HL-60/S4 treated with phorbol 12-myristate 13-acetate at 8.2 ng/mL for 4 days and 3 days (cell line): ENCODE data around the gene STARD3.

Source experiments
- in situ Hi-C: fragments of 300-500 bp; cut with MboI; formaldehyde crosslinking; loops from 2 replicates; pipeline ENCODE4 v1.15.0; 2022; ENCODE audit warnings: low sequenced_read_pairs

Gene STARD3

DNA sequence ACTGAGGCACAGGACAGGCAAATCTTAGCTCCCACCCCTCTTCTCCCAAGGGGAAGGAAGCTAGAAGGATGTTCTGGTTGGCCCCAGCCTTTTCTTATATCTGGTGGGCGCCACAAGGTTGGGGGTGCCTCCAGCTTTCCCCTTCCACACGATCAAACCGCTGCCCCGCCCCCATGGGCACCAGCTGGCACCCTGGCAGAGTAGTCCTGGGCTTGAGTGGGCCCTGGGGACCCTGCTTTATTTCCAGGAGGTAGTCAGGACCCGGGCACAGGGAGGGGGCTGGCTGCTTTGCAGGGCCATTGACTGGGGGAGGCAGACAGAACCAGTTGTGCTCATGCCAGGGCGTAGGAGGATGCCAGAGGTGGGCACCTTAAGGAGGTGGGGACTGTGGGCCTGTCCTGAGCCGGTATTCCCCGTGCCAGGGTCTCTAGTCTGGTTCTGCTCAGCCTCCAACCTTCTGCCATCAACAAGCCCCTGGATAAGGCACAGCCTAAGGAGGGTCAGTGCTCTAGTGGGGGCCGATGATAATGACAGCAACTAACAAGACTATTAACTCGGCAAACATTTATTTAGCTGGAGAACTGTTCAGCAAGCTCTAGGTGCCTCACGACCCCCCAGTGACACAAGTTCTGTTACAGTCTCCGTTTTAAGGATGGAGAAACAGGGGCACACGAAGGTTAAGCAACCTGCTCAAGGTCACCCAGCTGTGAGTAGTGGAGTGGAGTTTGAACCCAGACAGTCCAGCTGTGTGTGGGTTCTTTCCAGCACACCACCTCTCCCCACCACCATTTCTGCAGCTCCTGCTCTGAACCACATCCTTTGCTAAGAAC lies 17.8 kb upstream of the STARD3 start:
- in situ Hi-C loops, result no loop called here

DNA sequence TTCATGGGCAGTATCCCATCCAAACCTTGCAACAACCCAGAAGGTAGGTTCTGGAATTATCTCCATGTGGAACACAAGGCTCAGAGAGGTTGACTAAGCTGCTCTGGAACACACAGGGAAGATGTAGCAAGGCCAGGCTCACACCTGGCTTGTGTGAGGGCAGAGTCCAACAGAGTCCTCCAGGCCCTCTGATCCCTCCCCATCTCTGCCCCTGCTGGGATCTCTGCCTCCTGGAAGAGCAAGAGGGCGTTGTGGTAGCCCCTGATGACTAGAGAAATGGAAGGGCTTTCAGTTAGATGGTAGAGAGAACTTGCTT lies 17.2 kb upstream of the STARD3 start:
- in situ Hi-C loops, result no loop called here

DNA sequence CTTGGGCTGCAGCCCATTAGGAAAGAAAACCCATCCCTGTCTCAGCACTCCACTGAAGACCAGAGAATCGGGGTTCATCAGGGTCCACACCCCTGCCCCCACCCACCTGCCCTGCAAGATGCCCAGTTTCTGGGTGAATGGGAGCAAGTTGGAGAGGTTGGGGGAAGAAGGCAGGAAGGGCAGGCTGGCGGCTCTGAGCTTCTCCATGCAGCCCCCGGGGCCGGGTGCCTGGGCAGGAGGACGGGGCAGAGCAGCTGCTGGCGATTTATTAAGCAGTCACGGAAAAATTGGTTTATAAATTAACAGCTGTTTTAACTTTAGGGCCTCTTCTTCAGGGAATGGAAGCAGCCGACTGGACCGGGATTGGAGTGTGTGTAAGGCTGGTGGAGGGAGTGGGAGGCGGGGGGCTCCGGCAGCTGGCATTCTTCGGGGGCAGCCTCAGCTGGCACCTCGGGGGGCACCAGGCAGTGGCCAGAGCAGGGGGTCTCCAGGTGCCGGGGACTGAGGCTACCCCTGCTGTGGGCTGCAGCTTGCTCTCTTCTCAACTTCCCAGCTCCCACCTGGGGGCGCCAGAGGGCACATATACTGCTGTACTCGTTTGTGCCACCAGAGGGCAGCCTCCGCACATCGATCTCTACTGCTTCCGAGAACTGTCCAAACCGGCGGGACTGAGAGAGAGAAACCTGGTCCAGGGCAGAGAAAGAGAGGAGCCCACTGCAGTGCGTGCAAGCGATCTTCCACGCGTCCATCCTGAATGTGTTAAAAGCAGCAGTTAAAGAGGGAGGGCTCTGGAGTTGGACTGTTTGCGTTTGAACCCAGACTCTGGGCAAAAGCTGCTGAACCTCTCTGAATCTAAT lies 15.2 kb upstream of the STARD3 start:
- in situ Hi-C loops, result no loop called here

DNA sequence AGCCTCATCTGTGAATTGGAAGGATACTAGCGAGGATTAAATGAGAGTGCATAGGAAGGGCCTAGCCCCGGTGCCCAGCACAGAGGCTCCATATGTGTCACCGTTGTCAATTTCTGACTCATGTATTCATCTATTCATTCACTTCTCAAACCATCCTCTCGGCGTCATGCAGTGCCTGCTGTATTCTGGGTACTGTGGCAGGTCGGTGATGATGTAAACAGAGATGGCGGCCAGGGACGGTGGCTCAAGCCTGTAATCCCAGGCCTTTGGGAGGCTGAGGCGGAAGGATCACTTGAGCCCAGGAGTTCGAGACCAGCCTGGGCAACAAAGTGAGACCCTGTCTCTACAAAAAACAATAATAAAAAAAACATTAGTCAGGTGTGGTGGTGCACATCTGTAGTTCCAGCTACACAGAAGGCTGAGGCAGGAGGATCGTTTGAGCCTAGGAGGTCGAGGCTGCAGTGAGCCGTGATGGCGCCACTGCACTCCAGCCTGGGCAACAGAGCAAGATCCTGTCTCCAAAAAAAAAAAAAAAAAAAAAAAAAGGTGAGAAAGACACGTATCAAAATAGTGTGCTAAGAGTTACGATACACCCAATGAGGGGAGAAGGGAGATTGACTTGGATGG lies 14.5 kb upstream of the STARD3 start:
- in situ Hi-C loops, result no loop called here

DNA sequence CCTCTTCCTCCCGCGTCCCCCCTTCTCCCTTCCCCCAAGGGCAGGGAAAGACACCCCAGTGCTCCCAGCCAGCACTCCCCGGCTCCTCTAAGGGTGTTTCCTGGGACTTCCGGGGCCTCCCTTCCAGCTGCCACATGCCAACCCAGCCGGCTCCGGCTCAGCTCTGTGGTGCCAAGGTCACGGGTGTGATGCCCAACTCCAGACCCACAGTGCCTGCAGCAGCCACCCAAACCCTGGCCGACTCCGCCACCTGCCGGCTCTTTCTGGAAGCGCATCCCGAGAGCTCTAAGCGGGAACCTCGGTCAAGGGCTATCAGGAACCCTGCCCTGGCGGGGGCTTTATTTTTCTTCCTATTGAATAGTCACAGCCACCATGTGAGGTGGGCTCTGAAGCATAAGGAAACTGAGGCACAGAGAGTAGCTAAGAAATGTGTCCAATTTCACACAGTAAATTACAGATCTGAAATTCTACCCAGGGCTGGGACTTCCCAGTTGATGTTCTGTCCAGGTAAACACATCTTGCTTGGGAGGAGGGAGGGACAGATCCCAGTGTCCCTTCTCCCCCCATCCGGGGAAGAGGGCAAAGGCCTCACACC lies 13.5 kb upstream of the STARD3 start:
- in situ Hi-C loops, result no loop called here

DNA sequence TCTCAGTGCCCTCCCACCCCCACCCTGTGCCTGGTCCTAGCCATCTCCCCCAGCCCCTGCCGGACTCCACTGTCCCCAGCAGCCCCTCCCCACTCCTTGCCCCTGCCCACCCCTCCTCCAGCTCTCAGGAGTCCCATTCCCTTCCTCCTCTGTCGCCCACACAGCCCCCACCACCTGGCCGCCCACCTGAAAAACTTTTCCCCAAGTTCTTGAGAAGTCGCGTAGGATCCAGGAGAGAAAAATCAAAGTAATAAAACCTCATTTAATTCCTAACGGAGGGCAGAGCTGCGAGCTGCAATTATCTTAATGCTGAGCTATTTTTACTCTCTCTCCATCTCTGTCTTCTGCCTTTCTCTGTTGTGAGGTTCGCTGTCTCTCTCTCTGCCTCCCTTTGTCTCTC lies 12.6 kb upstream of the STARD3 start:
- in situ Hi-C loops, result no loop called here

DNA sequence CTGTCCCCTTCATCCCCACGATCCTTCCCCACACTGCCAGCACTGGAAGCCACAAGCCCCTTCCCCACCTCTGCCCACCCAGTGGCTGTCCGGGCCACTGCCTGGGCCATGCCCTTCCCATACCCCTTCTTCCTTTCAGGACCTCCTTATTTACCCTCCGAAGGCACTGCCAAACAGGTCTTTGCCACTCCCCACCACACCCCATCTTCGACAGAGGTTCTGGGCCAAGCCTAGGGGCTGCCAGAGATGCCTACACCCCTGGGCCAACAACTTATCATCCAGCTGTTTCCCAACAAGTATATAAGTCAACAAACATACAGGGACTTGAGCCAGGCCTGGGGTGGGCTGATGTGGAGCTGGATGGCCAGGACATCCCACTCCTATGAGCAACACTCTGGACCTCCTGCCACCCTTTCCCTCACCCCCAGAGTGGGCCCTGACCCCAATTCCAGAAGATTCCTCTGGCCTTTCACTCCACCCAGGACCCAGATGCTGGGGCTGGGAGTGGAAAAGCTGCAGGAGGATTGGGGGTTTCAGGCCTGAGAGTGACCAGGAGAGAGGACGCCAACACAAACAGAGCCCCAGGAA lies 11.7 kb upstream of the STARD3 start:
- in situ Hi-C loops, result no loop called here

DNA sequence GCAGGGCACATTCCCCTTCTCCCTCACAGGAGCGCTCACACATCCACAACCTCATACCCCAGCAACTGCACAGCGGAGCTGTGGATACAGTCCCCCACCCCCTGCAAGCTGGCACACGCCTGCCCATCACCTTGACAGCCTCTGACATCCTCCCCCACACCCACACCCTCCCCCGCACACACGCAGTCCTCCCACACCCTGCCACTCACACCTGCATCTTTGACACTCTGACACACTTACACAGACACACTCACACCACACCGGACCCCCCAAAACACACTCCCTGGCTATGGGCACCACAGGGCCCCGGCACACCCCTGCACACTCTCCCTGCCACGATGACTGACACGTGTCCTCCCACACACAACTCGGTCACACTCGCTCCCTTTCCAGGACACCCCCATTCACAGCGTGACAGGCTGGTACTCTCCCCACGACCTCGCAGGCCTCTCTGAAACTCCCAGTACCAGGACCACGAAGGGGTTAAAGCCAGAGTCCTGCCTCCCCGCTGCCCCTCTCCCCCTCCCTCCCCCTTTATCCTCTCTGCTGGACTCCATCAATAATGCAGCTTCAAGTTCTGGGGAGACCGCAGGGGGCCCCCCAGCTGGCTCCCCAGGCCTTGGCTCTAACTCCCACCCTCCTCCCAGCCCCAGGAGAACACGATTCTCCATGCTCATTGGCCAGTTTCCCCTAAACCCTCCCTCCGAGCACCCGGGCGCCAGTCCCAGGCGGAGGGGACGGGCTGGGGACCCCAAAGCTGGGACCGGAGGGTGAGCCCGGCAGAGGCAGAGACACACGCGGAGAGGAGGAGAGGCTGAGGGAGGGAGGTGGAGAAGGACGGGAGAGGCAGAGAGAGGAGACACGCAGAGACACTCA lies 10.5 kb upstream of the STARD3 start, which contains the start of gene PPP1R1B:
TSS of gene PPP1R1B (plus strand) at position 782 of the 876 bp plus-strand sequence. CDS start 441 bp downstream, outside the sequence.
- in situ Hi-C loops, result no loop called here

DNA sequence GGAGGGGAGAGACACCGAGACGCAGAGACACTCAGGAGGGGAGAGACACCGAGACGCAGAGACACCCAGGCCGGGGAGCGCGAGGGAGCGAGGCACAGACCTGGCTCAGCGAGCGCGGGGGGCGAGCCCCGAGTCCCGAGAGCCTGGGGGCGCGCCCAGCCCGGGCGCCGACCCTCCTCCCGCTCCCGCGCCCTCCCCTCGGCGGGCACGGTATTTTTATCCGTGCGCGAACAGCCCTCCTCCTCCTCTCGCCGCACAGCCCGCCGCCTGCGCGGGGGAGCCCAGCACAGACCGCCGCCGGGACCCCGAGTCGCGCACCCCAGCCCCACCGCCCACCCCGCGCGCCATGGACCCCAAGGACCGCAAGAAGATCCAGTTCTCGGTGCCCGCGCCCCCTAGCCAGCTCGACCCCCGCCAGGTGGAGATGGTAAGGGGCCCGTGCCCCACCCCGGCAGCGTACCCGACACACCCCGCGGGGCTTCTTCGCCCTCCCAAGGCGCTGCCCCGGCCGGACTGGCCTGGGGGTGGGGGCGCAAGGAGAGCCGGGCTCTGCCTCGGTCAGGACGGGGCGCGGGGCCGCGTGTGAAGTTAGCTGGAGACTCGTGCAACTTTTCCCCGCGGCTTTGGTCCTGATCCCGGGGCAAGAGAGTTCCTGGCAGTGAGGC lies 9.8 kb upstream of the STARD3 start:
- in situ Hi-C loops, result no loop called here

DNA sequence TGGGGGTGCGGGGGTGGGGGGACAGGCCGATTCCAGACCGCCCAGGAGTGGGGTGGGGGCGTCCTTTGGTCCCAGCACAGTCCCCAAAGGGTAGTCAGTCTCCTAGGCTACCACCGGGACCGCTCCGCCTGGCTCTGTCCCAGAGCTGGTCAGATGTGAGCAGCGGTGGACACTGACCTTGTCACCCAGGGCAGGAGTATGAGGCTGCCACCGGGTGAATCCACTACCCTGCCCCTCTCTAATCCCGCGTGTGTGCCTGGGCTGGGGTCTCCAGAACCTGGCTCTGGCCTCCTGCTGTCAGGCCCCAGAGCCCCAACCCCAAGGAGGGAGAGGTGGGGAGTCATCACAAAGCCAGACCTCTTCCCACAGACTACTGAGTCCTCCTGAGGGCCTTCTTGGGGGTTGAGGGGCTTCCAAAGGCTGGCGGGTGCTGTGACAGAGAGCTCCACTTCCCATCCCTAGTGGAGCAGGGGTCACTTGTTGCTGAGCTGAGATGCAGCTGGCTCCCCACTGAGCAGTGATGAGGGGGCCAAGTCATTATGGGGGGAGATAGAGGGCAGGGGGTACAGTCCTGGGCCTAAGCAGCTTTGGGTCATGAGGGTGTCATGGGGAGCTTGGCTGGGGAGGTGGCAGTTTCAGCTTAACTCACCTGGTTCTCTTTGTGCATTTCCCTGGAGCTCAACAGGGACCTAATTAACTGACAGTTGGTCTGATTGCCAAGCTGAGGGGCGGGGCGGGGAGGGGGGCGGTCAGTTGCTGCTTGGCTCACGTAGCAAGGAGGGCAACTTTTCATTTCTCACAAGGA lies 9.0 kb upstream of the STARD3 start:
- in situ Hi-C loops, result no loop called here

DNA sequence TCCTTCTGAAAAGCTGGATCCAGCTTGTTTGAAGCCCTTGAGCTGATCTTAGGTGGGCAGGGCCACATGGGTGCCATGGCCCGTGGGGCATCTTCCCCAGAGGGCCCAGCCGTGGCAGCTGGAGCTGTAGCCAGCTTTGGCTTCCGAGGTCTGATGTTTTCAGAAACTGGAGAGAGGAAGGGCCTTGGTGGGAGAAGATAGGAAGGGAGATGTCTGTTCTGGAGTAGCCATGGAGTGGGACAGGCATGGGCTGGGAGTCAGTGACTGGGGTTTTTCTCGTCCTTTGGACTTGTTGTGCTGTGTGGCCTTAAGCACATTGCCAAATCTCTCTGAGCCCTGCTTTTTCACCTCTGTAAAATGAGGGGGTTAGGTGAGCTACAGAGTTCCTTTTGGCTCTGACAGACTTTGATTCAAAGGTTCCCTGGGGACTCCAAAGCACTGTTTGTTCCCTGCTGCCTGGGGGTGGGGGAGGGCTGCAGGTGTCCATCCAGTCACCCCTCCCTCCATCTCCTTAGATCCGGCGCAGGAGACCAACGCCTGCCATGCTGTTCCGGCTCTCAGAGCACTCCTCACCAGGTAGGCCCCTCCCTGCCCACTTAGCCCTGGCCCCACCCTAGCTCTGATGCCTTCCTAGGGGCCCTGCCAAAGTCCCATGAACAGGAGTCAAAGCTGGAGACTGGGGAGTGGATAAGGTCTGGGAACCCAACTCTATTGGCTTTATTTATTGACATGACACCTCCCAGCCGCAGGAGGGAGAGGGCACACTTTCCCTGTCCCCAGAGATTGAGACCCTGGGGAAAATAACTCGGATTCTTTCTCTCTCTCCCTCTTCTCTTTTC lies 8.1 kb upstream of the STARD3 start:
- in situ Hi-C loops, result no loop called here

DNA sequence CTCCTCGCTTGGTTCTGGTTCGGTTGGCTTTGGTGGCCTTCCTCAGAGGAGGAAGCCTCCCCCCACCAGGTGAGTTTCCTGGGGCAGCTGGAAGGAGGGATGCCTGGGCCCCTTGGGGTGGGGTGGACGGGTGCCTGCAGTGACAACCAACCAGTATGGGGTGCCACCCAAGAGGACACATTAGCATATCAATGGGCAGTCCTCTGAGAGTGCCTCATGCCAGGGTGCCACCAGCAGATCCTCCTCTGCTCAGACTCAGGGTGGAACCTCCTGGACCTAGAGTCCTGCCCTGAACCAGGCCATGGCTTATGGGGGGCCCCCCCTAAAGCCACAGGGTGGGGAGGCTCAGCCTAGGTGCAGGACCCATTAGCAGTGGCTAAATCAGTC lies 7.5 kb upstream of the STARD3 start:
- in situ Hi-C loops, result no loop called here

DNA sequence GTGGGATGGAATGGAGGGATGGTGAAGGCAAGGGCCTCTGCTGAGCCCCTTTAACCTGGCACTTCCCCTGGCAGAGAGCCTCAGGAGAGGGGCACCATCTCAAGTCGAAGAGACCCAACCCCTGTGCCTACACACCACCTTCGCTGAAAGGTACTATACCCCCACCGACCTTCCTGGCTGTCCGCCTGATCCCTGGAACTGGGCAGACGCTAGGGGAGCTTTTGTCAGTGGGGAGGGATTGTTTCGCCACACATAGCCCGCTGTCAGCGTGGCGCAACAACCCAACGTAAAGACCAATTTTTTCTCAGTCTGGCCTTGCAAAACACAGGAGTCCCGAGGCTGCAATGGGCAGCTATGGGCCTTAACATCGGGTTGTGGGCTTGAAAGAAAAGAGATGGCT lies 7.0 kb upstream of the STARD3 start:
- in situ Hi-C loops, result no loop called here

DNA sequence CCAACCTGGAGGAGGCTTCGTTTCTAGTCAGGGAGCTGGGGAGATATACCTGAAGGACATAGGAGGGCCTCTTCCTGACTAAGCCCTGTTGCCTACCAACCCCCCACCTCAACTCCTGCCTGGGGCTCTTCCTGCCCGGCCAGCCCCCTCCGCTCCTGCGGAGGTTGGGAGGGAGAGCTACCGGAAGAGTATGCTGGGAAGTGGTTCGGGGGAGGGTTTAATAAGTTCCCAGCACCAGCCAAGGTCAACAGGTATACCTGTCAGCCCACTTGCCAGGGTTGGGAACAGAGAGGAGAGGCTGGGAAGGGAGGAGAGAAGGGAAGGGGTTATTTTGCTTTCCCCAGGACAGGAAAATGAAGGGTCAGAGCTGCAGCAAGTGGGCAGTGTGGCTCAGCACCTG lies 5.5 kb upstream of the STARD3 start:
- in situ Hi-C loops, result no loop called here

DNA sequence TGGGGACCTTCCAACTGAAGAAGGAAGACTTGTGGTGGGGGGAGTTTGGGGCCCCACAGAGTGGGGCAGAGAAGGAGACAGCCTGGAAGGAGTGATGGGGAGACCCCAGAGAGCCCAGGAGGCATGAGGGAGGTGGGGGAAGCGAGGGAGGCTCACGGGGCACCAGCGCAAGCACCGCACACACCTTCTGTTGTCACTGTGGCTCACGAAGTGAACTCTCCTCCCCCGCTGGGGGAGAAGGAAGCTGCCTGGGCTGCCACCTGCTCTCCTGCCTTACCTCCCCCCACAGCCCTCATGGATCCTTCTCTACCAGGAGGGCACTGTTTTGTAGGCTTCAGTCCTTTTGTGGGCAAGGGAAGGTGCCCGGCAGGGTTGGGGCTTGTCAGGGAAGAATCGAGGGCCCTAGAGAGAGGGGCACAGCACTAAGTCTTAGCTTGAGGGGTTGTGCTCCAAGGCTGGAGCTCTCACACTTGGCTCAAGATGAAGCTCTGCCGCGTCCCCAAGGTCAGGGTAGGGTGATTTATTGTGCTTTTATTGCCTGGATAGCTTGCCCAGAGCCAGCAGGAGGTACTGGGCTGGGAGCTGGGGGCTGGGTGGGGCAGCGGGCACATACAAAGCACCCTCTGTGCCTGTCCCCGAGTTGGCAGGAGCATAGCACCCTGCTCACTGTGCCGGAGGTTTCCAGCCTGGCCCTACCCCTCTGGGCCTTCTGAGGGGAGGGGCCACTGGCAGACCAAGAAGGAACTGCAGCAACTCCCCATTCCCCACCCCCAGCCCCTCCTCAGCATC lies 4.6 kb upstream of the STARD3 start:
- in situ Hi-C loops, result no loop called here

DNA sequence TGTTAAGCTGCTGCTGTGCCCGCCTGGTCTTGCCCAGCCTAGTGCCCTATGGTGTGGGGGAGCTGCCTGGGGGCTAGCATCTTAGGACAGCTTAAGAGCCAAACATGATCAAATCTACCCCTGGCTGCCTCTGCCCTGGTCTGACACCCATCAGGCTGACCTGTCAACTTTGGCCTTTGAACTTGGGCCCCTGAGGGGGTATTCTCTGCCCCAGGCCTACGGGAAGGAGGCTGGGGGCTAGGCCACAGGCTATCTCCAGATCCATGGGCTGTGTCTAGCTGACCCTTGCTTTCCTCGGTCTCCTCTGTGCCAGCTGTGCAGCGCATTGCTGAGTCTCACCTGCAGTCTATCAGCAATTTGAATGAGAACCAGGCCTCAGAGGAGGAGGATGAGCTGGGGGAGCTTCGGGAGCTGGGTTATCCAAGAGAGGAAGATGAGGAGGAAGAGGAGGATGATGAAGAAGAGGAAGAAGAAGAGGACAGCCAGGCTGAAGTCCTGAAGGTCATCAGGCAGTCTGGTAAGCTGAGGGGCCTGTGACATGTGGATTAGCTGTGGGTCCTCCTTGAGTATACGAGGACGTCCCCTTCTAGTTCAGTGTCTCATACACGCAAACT lies 3.3 kb upstream of the STARD3 start:
- in situ Hi-C loops, result no loop called here
